CD14-positive monocyte (primary cell): ENCODE data around the gene CX3CL1. TPM values are rescaled to one million over a fixed set of nuclear protein-coding genes. Genes with fewer than 3 reads are reported as not detected.
"Not testable (repeated sequence)": the region's sequence is repeated elsewhere in the genome, so short reads cannot be mapped to it uniquely, and the experiment has no call there.

Experiments used
- DNase-seq, 3 donors: peaks; one replicate each; pipeline ENCODE4 v3.0.0-alpha.2; 2011 to 2022
- H2AFZ ChIP-seq: 2 replicates; pipeline ENCODE4 v1.6.0; 2012; ENCODE audit warnings: mild to moderate bottlenecking, low read depth, low read length, inconsistent platforms; ENCODE audit not compliant: insufficient read depth, poor library complexity, severe bottlenecking
- H3K27ac ChIP-seq, 2 donors: 1 replicate in 1 of 2; 2 replicates in 1 of 2; pipeline ENCODE4 v1.5.1; 2012 to 2013; ENCODE audit warnings: low read length in 2 of 2, control low read depth in 1 of 2, inconsistent platforms in 1 of 2, low read depth in 1 of 2, mild to moderate bottlenecking in 1 of 2
- H3K27me3 ChIP-seq, 2 donors: one replicate each; pipeline versions ENCODE4 v1.6.0 to v1.6.1; 2011 to 2013; ENCODE audit warnings: low read length in 2 of 2; ENCODE audit not compliant: control insufficient read depth in 2 of 2, insufficient read depth in 2 of 2
- H3K36me3 ChIP-seq, 2 donors: replicated peaks in 1 of 2; 1 replicate in 1 of 2; 2 replicates in 1 of 2; pipeline versions ENCODE4 v1.5.1 to v1.6.1; 2012 to 2013; ENCODE audit warnings: low read length in 2 of 2, control low read depth in 1 of 2, inconsistent platforms in 1 of 2, mild to moderate bottlenecking in 1 of 2; ENCODE audit not compliant: insufficient read depth in 2 of 2, control insufficient read depth in 1 of 2
- H3K4me1 ChIP-seq, 2 donors: 1 replicate in 1 of 2; 2 replicates in 1 of 2; pipeline versions ENCODE4 v1.5.1 to v1.6.1; 2012 to 2013; ENCODE audit warnings: low read length in 2 of 2, control low read depth in 1 of 2, inconsistent platforms in 1 of 2, mild to moderate bottlenecking in 1 of 2, moderate library complexity in 1 of 2; ENCODE audit not compliant: insufficient read depth in 2 of 2, control insufficient read depth in 1 of 2
- H3K4me2 ChIP-seq: replicated peaks from 2 replicates; pipeline ENCODE3; 2012; ENCODE audit warnings: low read length, moderate library complexity, mild to moderate bottlenecking; ENCODE audit not compliant: poor library complexity, severe bottlenecking; ENCODE audit errors: extremely low read depth
- H3K4me3 ChIP-seq, 3 experiments: fragments of 200-600 bp in 1 of 3; sonication (generic) in 1 of 3; replicated peaks in 1 of 3; 1 replicate in 2 of 3; 2 replicates in 1 of 3; pipeline ENCODE4 v1.5.1; 2011 to 2013; ENCODE audit warnings: low read length in 3 of 3, mild to moderate bottlenecking in 3 of 3, control low read depth in 2 of 3, low read depth in 2 of 3, inconsistent platforms in 1 of 3, moderate library complexity in 1 of 3
- H3K79me2 ChIP-seq: 2 replicates; pipeline ENCODE4 v1.6.0; 2012; ENCODE audit warnings: mild to moderate bottlenecking, control low read depth, inconsistent platforms, low read length, moderate library complexity; ENCODE audit not compliant: insufficient read depth
- H3K9ac ChIP-seq: 2 replicates; pipeline ENCODE4 v1.6.0; 2017; ENCODE audit warnings: low read length, mild to moderate bottlenecking; ENCODE audit not compliant: insufficient read depth, poor library complexity, severe bottlenecking
- H3K9me3 ChIP-seq, 2 donors: replicated peaks in 1 of 2; 1 replicate in 1 of 2; 2 replicates in 1 of 2; pipeline versions ENCODE4 v1.5.1 to v1.6.1; 2012 to 2013; ENCODE audit warnings: low read length in 2 of 2, control low read depth in 1 of 2; ENCODE audit not compliant: control insufficient read depth in 1 of 2, insufficient read depth in 1 of 2
- H4K20me1 ChIP-seq: 2 replicates; pipeline ENCODE4 v1.6.0; 2012; ENCODE audit warnings: mild to moderate bottlenecking, low read length, control low read depth, moderate library complexity; ENCODE audit not compliant: insufficient read depth
- H3K27ac Mint-ChIP-seq, 7 donors: one replicate each; pipeline ENCODE4 v1.8.0; 2020; ENCODE audit warnings: mild to moderate bottlenecking in 7 of 7, mixed read lengths in 7 of 7, moderate library complexity in 6 of 7, inconsistent platforms in 2 of 7
- H3K27me3 Mint-ChIP-seq, 3 donors: one replicate each; pipeline ENCODE4 v1.8.0; 2021 to 2022; ENCODE audit warnings: low read depth in 3 of 3, mild to moderate bottlenecking in 3 of 3, mixed read lengths in 3 of 3, moderate library complexity in 3 of 3, inconsistent platforms in 1 of 3
- H3K36me3 Mint-ChIP-seq, 2 donors: one replicate each; pipeline ENCODE4 v1.8.0; 2020; ENCODE audit warnings: mixed read lengths in 2 of 2, inconsistent platforms in 1 of 2, mild to moderate bottlenecking in 1 of 2
- H3K4me1 Mint-ChIP-seq: one replicate; pipeline ENCODE4 v1.8.0; 2020; ENCODE audit warnings: mild to moderate bottlenecking, mixed read lengths
- H3K4me3 Mint-ChIP-seq, 2 donors: one replicate each; pipeline ENCODE4 v1.8.0; 2020; ENCODE audit warnings: mild to moderate bottlenecking in 2 of 2, mixed read lengths in 2 of 2, moderate library complexity in 1 of 2
- H3K9me3 Mint-ChIP-seq, 7 donors: one replicate each; pipeline ENCODE4 v1.8.0; 2020 to 2022; ENCODE audit warnings: mixed read lengths in 7 of 7, mild to moderate bottlenecking in 6 of 7, moderate library complexity in 6 of 7, inconsistent platforms in 2 of 7
- CTCF ChIP-seq: fragments of 200-600 bp; IDR thresholded peaks from one replicate; pipeline ENCODE4 v1.8.0; 2022; ENCODE audit warnings: antibody characterized with exemption, mild to moderate bottlenecking
- WGBS: methylation state at CpG from one replicate; pipeline ENCODE4 v1.1.5; 2013; ENCODE audit warnings: missing lambda C conversion rate; ENCODE audit not compliant: insufficient coverage; 5-methylcytosine and 5-hydroxymethylcytosine counted together
- intact Hi-C, 2 donors: fragments of 100-400 bp; cut with micrococcal nuclease; formaldehyde crosslinking; loops; one replicate each; pipeline versions ENCODE4 v1.15.0 to v1.15.1; 2023
- polyA plus RNA-seq, 3 donors: library from polyadenylated mRNA; depleted of rRNA in 1 of 3; unstranded in 2 of 3; stranded (reverse) in 1 of 3; fragments of 300-500 nt in 2 of 3; fragments of >200 nt in 1 of 3; fragmentation: Illumina TruSeq in 2 of 3; gene quantifications; 1 replicate in 2 of 3; 2 replicates in 1 of 3; pipeline ENCODE4 v1.2.3, GENCODE V29; 2012 to 2021

The CX3CL1 gene
- polyA plus RNA-seq, 3 donors, result not detected

- peaks cover 7 to 16% (median 16%) of the 10 kb centered on the region in 3 donors for H3K27me3 Mint-ChIP-seq
- WGBS, result 56% methylated on average over 7 of the region's 7 CpGs
- H3K36me3 Mint-ChIP-seq, result peaks cover 0 to 3% of the 10 kb centered on the region in 2 donors
- no peaks in the 10 kb centered on the region for H3K36me3 ChIP-seq
- no peaks in the 10 kb centered on the region for H3K9me3 ChIP-seq
- H2AFZ ChIP-seq, result no peak overlapping the region
- H3K27ac Mint-ChIP-seq, result peak overlapping the region in 3 of 7 donors; percentile 26 to 71 (median 57)
- H3K27ac ChIP-seq, result no peak overlapping the region
- TF ChIP-seq CTCF, result no peak
- H3K79me2 ChIP-seq, result no peaks in the 10 kb centered on the region
- DNase-seq, result peak; percentile 53 to 71 (median 60)
- peak overlapping the region; percentile 1 for H3K4me2 ChIP-seq
- H3K9me3 Mint-ChIP-seq, result peaks cover 0 to 6% (median 4%) of the 10 kb centered on the region in 7 donors
- H3K4me3 ChIP-seq, result no peak overlapping the region
- no peaks in the 10 kb centered on the region for H4K20me1 ChIP-seq
- H3K4me1 ChIP-seq, result peaks cover 47 to 58% of the 10 kb centered on the region in 2 donors
- no peak overlapping the region for H3K9ac ChIP-seq
- H3K27me3 ChIP-seq, result peaks cover 0 to 4% of the 10 kb centered on the region in 2 donors
- peak overlapping the region in 1 of 2 donors; percentile 17 for H3K4me3 Mint-ChIP-seq
- intact Hi-C loops, result no loop called here
- H3K4me1 Mint-ChIP-seq, result peaks cover 54% of the 10 kb centered on the region
These were observed 29.1 kb upstream of the CX3CL1 start for GRCh38 chr16:57343221-57343620.

- Mint-ChIP-seq H3K4me1 (peaks cover 63% of the 10 kb centered on the region), H3K27me3 (peaks cover 7 to 22% (median 20%) of the 10 kb centered on the region in 3 donors)
- DNase-seq, H3K27ac ChIP-seq, H2AFZ ChIP-seq, H3K4me2 ChIP-seq, H3K79me2 ChIP-seq, H3K27ac Mint-ChIP-seq, H3K36me3 Mint-ChIP-seq, H3K9me3 Mint-ChIP-seq, H3K36me3 ChIP-seq, H3K9ac ChIP-seq, H3K4me3 Mint-ChIP-seq, H3K27me3 ChIP-seq, H3K9me3 ChIP-seq, intact Hi-C loops, H3K4me3 ChIP-seq, H4K20me1 ChIP-seq: not testable (repeated sequence)
- peaks cover 55 to 67% of the 10 kb centered on the region in 2 donors for H3K4me1 ChIP-seq
- 100% methylated on average over 2 of the region's 5 CpGs for WGBS
These were observed 28.2 kb upstream of the CX3CL1 start for GRCh38 chr16:57344094-57344493.
